ENCODE measurements around the gene MEI1.
"Not testable (repeated sequence)": the region's sequence is repeated elsewhere in the genome, so short reads cannot be mapped to it uniquely, and the experiment has no call there.

The MEI1 gene

GRCh38 chr22:41682033-41682807 lies 17.1 kb upstream of the MEI1 start:
- peak; percentile 93 for DNase-seq

GRCh38 chr22:41683052-41683451 lies 16.3 kb upstream of the MEI1 start:
- DNase-seq, result no peak

DNA sequence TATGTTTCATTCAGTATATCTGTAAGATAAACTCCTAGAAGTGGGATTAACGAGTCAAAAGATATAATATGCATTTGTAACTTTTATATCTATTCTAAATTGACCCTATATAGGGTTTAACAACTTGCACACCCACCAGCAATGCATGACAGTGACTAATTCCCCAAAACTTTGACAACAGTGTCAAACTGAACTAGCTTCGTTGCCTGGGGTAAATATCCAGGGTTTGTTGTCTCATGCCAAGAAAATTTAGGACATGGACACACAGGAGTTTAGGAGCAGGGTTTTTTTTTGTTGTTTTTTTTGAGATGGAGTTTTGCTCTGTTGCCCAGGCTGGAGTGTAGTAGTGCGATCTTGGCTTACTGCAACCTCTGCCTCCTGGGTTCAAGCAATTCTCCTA lies 15.7 kb upstream of the MEI1 start:
- no peak for DNase-seq

- no peak for DNase-seq
These were observed 15.1 kb upstream of the MEI1 start for GRCh38 chr22:41684194-41684593.

- DNase-seq, result not testable (repeated sequence)
These were observed 12.4 kb upstream of the MEI1 start for GRCh38 chr22:41686890-41687289.

DNA sequence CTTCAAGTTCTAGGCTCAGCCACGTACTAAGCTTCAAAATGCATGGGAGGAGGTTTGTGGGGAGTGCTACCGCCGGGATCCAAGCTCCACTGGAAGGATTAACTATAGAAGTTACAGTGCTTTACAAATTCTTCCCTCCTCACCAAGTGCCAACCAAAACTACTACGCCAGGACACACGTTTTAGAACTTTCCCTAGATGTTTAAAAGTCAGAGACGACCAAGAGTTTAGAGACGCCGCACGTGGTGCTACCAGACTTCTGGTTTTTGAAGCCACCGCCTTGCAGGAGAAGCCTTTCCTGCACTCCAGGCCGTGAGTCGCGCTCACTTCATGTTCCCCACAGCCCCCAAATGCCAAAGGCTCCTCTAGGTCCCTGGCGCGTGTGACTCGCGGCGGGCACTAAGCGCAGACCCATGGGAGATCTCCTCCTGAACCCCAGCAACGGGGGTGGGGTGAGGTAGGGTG lies 11.4 kb upstream of the MEI1 start:
- peak; percentile 18 for DNase-seq

- peak; percentile 93 for DNase-seq
These were observed 10.7 kb upstream of the MEI1 start, which contains the start of gene SNU13 for GRCh38 chr22:41688365-41689211. Gene SNU13 (minus strand): TSS chr22:41688867. CDS start chr22:41688796, 71 bp downstream.

DNA sequence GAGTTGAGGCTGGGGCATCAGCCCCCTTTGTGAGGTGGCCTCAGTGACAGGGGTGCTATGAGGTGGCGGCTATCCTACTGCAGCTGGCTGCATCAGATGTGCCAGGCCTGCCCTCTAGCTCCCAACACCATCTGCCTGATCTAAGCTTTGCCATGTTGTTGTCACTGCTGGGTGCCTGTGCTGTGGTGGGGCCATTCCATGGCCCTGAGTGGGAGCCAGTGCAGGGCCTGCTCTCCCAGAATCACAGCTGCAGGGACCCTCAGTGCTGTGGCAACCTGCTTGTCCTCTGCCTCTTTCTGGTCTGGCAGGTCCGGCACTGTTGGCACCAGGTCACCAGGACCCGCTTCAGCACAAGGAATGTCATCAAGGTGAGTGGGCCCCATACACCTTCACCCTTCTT lies 8.8 kb upstream of the MEI1 start:
- no peak for DNase-seq

GRCh38 chr22:41695211-41695610 lies 4.1 kb upstream of the MEI1 start:
- DNase-seq, result no peak

GRCh38 chr22:41696703-41697102 lies 2.6 kb upstream of the MEI1 start:
- DNase-seq, result no peak

DNA sequence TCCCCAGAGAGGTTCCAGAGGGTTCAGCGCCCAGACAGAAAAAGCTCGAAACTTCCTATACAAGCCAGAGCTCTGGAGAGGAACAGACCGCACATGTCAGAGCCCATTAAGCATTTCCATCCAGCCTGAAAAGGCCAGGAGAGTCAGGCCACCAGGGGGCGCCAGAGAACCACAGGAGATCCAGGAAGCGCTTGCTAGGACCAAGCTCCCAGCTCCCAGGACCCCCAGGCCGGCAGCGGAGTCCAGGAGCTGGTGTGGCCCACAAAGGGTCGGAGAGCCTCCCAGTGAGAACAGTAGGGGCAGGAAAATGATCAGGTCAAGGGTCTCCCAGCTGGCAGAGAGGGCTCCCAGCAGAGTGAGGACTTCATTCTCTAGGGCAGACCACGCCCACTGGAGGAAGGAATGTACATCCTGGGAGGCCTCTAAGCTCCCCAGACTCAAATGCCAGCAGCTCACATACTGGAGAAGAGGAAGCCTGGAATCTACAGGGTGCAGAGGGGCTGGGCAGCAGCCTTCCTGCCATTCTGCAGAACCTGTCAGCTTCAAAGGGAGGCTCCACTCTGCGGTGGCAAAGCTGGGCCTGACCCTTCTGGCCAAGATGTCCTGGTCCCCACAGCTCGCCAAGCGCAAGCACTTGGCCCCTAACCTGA lies 2.1 kb upstream of the MEI1 start:
- peak; percentile 89 for DNase-seq

- DNase-seq, result no peak
These were observed 733 bp downstream of the MEI1 start for GRCh38 chr22:41700108-41700364.

DNA sequence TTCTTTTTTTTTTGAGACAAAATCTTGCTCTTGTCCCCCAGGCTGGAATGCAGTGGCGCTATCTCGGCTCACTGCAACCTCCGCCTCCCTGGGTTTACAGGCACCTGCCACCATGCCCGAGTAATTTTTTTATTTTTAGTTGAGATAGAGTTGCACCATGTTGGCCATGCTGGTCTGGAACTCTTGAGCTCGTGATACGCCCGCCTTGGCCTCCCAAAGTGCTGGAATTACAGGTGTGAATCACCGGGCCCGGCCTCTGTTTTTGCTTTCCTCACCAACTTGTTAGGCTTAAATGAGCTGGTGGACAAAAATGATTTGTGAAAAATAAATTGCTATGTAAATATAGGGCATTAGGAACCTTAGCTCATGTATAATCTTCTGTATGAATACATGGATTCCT lies 3.5 kb downstream of the MEI1 start:
- no peak for DNase-seq

DNA sequence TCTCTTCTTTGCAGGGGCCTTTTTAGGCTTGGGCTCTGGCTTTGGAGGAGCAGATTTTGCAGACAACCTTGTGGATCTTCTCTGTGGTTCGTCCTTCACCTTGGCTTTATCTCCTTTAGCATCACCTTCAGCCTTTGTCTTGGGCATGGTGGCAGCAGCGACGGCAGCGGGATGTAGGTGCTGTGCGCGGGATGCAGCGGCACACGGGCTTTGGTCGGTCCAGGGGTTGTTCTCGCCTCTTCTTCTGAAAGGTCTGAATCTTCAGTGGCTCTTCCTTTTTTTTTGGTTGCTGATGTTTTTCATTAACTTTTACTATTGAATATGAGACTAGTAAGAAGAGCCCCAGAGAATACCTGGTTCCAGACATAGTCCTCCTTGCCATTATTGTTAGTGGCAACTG lies 10.0 kb downstream of the MEI1 start:
- no peak for DNase-seq

DNA sequence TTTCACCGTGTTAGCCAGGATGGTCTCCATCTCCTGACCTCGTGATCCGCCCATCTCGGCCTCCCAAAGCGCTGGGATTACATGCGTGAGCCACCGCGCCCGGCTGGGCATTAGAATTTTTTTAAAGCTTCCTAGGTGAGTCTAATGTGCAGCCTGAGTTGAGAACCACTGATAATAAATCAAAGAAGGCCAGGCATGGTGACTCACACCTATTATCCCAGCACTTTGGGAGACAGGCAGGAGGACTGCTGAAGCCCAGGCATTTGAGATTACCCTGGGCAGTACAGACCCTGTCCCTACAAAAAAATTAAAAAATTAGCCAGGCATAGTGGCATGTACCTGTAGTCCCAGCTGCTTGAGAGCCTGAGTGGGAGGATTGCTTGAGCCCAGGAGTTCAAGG lies 13.7 kb downstream of the MEI1 start:
- DNase-seq, result no peak

DNA sequence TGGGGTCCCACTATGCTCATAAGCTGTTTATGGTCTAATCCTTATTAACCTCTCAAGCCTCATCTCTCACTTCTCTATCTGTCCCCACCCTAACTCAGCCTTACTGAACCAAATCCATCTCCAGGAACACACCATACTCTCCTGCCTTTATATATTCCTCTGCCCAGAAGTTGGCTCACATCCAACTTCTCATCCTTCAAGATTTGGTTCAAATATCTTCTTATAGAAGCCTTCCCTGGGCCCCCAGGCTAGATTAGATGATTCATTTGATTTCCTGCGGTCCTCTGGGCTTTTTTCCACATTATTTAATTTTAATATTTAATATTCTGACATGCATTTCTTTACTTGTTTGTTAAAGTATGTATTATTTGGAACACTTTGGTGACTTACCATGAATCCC lies 23.2 kb downstream of the MEI1 start:
- no peak for DNase-seq

- no peak for DNase-seq
These were observed 26.3 kb downstream of the MEI1 start for GRCh38 chr22:41725510-41726110.

GRCh38 chr22:41731609-41732008 lies 32.3 kb downstream of the MEI1 start:
- no peak for DNase-seq

GRCh38 chr22:41732096-41732772 lies 32.9 kb downstream of the MEI1 start:
- DNase-seq, result no peak

GRCh38 chr22:41733241-41733640 lies 33.9 kb downstream of the MEI1 start:
- not testable (repeated sequence) for DNase-seq

DNA sequence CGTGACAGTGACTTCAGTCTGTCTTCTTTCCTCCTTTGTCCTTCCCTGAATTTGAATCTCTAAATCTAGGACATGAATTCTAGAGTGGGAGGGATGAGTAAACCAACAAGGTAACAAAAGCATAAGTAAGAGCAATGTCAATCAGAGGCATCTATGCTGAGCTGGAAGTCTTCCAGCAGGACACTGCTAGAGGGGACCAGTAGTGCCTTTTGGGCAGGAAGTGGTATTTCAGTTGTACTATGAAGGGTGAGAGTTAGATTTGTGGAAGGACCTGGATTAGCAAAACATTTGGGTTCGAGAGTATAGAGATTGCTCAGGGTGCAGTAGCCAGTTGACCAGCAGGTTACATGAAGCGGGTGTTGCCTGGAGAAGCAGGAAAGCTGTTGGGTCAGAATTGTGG lies 40.3 kb downstream of the MEI1 start:
- DNase-seq, result no peak

DNA sequence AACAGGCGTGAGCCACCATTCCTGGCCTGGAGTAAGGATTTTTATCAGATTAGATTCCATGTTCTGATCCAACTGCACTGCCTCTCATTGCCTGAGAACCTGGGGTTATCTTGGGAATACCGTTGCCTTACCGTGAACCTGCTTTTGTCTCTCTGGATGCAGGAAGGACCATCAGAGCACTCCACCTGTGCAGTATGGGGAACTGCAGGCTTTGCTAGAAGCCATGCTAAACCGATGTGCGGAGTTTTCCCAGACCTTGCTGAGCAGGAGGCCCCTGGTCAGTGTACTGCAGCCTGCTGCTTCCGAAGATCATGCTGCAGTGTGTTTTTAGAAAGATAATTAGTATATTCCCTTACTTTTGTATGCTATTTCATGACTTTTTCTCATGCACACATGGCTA lies 43.6 kb downstream of the MEI1 start:
- DNase-seq, result no peak

- no peak for DNase-seq
These were observed 46.7 kb downstream of the MEI1 start for GRCh38 chr22:41745968-41746367.

All from NCI-H1105 treated with DMSO at 0.1 percent for 48 hours (cell line).